ENCODE data around the gene HBG1.

GRCh38 chr11:5225480-5225871 is 24.2 kb downstream of the HBG1 start:
- TF ChIP-seq ZNF747 (tag by site-specific recombination; IDR thresholded peaks at IDR 0.05), result no peak
- TF ChIP-seq CTCF (tag by site-specific recombination; IDR thresholded peaks at IDR 0.05), result no peak
- no peak for TF ChIP-seq ZNF138 (tag by site-specific recombination; IDR thresholded peaks at IDR 0.05; ENCODE audit: borderline replicate concordance)
- no peak for TF ChIP-seq SCRT2 (tag by site-specific recombination; IDR thresholded peaks at IDR 0.05)
- no peak for TF ChIP-seq GLI4 (tag by site-specific recombination; IDR thresholded peaks at IDR 0.05)
- TF ChIP-seq ZNF830 (tag by site-specific recombination; IDR thresholded peaks at IDR 0.05; ENCODE audit: low read depth), result no peak
- no peak for TF ChIP-seq ZBTB48 (tag by site-specific recombination; IDR thresholded peaks at IDR 0.05)
- no peak for TF ChIP-seq ZNF114 (tag by site-specific recombination; IDR thresholded peaks at IDR 0.05)
- TF ChIP-seq ZNF16 (tag by site-specific recombination; IDR thresholded peaks at IDR 0.05; ENCODE audit: low read depth), result no peak
- TF ChIP-seq ZBTB21 (tag by site-specific recombination; IDR thresholded peaks at IDR 0.05), result no peak
- no peak for TF ChIP-seq RBAK (tag by site-specific recombination; IDR thresholded peaks at IDR 0.05)
- TF ChIP-seq GLIS2 (tag by site-specific recombination; IDR thresholded peaks at IDR 0.05), result no peak
